NCI-H2081 treated with DMSO at 0.1 percent for 48 hours (cell line): ENCODE data around the gene TOR4A.

Experiments
- DNase-seq: peaks from one replicate; lab custom pipeline; 2025; lab: John Stamatoyannopoulos, UW

TOR4A gene

DNA sequence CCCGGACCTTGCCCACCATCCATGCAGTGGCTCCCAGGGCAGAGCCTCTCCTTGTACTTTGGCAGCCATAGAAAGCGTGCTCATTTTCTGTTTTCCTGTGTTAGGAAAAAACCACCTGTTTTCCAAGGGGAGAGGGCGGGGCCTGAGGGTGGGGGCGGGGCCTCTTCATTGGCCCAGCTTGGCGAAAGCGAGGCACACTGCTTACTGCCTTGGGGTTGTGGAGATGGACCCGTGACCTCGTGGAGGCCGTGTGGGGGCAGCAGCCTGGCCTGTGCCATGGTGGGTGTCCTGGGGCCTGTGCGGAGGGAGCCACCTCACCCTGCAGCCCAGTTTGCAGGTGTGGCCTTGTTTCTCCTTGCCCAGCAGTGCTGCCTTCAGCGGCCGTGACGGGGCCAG is 4.4 kb upstream of the TOR4A start:
- DNase-seq = no peak

DNA sequence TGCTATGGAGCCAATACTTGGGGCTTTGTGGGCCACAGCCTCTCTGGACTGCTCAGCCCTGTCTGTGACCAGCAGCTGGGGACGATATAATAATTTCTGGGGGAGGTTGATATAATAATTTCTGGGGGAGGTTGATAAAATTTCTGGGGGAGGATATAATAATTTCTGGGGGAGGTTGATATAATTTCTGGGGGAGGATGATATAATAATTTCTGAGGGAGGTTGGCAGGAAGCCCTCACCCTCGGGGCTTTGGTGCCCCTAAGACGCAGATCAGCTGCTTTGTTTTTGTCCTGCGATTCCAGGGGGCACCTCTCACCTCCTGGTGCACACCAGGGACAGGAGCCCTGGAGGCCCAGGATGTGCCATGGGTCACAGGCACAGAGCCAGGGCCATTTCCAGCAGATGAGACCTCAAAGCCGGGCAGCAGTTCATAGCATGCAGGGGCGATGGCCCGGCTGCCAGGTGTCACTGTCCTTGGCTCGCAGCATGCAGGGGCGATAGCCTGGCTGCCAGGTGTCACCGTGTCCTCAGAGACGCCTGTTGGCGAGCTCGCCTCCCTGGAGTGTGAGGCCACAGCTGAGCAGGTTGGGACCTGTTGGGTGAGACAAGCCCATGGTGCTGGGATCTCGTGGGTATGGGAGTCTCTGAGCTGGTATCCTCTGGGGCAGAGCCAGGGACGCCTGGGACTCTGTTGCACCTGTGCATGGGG is 3.8 kb upstream of the TOR4A start:
- no peak for DNase-seq

DNA sequence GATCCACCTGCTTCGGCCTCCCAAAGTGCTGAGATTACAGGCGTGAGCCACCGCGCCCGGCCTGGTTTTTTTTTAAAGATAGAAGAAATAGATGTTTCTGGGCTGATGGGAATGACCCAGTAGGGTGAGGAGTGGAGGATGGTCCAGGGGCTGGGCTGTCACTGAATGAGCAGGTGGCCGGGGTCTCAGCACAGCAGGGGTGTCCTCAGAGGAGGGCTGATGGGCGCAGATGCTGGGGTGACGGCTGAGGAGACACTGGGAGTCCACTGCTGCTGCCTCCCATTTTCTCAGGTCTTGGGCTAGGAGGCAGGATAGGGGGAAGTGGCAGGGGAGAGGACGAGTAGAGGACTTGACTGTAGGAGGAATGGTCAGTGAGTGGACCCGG is 2.3 kb upstream of the TOR4A start:
- no peak for DNase-seq

DNA sequence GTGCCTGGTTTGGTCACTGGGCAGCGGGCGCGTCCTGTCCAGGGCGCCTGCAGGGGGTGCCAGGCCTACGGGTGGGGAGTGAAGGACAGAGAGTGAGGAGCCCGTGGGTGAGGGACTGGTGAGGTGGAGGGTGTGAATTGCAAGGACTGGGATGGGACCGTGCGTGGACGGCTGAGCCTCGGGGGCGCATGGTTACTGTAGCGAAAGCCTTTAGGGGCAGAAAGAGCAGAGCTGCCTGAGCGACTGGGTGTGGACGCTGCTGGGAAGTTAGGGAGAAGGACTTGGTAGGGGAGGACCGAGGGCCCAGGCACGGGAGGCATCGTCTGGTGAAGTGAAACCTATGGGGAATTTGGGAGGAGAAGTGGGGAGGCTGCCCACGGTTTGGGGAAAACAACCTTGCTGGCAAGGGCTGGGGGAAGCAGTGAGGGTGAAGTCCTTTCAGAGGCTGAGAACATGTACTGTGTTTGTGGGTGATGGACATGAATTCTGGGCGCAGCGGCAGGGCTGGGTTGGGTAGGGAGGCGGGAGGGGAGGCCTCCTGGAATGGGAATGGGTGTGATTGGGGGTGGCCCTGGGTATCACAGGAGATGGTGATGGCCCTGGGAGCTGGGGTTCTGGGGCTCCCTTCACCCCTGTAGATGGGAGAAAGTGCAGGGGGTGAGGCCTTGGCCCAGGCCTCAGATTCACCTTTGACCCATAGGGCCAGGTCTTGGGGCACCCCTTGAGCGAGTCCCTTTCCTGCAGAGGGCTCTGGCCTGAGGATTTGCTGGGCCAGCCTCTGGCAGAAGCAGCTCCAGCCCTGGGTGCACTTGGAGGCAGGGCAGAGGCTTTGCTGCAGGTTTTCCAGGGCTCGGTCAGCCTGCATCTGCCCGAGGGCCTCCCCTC is 1.7 kb upstream of the TOR4A start:
- no peak for DNase-seq

DNA sequence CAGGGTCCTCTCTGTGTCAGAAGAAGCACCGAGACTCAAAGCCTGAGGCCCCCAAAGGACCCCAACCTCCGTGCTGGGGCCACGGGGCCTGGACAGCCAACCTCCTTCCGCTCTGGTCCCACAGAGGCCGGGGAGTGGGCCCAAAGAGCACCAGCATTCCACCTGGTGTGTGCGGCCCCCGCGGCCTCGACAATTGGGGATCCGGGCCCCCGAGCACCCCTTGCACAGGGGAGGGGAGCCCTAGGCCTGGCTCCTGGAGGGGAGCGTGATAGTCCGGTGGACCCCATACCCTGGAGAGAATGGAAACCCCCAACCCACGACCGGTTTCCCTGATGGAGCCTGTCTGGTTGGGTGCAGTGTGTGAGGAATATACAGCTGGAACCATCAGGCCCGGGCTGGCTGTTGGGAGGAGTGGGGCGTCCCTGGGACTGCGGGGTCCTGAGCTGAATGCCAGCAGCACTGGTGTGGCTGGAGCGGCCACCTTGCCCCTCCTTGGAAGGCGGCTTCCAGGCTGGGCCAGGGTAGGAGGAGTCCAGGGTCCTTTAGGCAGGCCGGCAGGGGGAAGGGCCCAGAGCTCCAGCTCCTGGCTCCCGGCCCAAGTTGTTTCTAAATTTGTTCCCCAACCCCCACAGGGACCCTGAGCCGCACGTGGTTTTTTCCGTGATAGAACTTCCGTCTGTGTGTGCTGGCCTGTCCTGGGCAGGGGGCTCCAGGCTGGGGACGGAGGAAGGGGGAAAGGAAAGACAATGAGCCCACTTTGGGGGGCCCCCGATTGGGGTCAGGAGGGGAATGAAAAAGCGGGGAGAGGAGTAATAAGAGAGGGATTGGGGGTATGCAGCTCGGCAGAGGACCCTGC is 825 bp upstream of the TOR4A start:
- DNase-seq = no peak

DNA sequence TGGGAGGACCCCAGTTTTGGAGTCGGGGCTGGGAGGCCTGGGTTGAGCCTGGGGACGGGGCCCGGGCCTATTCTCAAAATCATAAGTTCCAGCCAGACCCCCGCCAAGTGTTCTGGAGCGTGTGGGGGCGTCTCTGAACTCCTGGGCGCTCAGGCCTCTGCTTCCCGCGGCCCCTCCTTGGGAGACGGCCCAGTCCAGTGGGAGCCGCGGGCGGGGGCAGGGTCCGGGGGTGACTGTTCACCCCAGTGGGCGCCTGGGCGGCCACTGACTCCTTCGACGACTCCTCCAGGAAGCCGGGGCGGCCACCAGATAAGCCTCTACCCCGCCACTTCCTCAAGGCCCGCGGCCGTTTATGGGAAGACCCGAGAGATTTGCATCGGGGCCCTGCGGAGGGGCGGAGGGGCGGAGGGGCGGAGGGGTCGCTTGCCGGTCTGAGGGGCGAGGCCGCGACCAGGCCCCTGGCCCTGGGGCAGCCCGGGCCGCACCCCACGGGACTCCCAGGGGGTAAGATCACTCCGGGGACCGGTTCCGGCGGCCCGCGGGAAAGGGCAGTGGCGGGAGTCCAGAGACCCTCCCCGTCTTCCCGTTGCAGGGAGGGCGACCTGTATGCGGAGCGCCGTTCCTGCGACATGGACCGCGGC is 655 bp downstream of the TOR4A start:
- DNase-seq = no peak

DNA sequence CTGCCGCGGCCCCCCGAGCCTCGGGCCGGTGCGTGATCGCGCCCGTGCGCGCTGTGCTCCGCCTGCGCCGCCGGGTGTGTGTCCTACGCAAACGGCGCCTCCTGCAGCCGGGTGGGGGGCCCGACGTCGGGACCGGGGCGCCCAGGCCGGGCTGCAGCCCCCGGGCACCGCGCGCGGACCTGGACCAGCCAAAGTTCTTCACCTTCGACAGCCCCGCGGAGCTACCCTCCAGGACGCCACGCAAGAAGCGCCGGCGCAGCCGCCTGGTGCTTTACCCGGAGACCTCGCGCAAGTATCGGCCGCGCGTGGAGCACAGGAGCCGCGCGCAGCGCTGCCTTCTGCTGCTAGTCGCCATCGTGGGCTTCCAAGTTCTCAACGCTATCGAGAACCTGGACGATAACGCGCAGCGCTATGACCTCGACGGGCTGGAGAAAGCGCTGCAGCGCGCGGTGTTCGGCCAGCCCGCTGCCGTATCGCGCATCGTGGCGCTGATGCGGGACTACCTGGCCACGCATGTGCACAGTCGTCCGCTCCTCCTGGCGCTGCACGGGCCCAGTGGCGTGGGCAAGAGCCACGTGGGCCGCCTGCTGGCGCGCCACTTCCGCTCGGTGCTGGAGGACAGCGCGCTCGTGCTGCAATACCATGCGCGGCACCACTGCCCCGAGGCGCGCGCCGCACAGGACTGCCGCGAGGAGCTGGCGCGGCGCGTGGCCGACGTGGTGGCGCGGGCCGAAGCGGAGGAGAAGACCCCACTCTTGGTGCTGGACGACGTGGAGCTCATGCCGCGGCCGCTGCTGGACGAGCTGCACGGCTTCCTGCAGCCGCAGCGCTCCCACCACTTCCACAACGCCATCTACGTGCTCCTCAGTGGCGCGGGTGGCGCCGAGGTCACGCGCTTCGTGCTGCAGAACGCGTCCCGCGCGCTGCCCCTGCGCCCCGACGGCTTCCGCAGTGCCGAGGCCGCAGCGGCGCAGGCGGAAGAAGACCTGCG is 1.5 kb downstream of the TOR4A start:
- DNase-seq = no peak

DNA sequence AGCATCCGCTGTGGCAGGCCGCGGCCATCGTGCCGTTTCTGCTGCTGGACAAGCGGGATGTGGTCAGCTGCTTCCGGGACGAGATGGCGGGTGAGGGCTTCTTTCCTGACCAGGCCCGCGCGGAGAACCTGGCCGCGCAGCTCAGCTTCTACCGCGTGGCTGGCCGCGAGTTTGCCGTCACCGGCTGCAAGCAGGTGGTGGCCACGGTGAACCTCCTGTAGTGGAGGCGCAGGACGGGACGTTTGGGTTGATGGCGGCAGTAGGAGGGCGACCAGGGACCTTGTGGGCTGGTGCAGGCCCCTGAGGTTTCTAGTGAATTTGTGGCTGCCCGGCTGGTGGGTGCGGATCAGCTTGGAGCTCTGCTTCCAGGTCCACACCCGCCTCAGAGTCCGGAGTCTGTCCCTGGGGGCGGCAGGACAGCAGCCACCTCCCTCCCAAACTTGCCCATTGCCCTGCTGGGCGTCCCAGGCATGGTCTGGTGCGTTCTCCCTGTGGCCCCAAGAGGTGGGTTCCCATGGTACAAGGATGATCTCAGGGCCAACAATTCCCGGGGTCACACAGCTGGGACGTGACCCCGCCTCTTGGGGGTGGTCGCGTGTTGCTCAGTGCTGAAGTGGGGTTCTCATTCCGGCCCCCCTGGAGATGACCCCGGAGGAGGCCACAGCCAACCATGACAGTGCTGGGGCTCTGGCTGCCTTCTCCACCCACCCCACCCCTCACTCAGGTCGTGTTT is 2.4 kb downstream of the TOR4A start:
- no peak for DNase-seq

DNA sequence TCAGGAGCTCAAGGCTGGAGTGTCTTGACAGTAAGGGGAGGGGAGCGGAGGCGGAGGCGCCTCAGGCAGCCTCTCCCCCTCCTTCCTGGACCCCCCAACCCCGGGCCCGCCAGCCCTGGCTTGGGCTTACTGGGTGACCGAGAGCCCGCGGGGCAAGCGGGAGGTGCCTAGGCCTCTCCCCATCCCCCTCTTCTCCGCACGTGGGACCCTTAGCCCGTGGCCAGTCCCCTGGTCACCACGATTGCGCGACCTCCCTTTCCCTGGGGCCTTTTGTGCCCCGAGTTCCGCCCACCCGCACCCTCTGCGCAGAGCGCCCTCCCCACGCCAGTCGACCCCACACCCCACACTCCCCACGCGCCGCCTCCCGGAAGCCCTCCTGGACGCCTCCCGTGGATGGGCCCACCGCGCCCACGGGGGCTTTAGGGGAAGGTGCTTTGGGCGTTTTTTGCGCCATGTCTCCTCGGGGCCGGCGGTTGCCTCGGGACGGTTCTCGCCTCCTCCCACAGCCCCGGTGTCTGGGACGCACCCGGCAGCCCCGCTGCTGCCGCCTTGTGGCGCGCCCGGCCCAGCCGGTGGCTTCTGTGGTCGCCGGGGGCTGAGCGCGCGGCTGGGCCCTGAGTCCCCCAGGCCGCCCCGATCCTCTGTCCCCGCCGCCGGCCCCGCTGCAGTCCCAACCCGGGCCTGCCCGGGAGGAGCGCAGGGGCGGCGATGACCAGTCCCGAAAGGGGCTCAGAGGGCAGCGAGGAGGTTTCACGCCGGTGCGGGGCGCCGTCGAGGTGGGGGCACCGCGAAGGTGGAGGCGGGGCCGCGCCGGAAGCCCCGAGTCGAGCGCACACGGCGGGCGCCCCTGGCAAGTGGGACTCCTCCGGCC is 3.2 kb downstream of the TOR4A start:
- no peak for DNase-seq

DNA sequence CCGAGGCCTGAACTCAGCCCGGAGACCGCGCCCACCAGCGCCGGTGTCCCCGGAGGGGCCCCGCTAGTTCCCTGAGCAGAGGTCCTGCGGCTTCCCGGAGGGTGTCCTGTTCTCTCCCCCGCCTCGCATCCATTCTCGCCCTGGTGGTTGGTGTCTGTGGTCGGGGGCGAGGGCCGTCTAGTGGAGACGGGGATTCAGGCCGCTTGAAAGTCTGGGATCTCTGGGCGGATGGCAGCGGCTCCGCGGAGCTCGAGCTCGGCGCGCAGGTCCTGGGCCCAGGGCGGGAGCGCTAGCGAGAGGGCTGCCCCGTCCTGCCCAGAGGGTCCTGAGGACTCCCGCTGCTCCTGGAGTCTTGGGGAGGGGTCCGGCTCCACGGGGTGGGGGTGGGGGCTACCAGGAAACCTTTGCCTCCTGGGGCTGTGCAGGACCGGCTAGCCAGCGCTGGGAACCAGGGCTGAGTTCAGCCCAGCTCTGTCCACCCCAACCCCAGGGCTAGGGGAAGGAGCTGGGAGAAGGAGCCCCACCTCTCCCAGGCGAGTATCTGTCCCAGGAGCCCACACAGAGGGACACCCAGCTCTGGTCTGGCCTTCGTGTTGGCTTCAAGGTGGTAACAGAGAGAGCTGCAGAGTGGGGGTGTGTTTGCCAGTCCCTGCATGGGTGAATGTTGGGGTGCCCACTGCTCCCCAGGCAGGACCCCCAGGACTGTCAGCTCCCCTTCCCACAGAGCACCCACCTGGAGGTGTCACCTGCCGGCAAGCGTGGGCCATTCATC is 4.0 kb downstream of the TOR4A start:
- no peak for DNase-seq

DNA sequence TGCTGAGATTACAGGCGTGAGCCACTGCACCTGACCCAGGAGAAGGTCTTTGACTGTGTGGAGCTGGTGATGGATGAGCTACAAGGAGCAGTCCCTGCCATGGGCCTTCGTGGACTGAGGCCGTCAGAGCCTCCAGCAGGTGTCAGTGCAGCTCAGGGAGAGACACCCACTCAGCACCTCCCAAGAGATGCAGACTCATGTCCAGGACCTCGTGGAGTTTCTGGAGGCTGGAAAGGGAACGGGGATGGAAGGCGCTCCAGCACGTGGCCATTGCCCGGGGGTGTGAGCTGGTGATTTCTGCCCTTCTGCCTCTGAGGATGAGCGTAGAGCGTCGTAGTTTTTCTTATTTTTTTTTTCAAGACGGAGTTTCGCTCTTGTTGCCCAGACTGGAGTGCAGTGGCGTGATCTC is 9.5 kb downstream of the TOR4A start:
- no peak for DNase-seq

DNA sequence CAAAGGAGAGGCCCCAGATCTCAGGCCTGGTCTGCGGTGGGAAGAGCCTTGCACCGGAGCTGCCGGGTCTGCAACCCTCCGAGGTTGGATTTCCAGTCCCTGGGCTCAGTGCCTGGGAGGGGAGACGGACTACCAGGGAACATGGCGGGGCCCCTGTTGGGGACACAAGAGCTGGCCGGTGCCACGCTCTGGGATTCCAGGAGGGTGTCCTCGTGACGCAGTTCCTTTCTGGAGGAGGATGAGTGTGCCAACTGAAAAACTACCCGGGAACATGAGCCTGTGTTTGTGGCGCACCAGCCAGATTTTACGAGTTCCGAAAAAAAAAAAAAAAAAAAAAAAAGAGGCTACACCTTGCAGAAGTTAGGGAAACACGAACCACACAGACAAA is 15.6 kb downstream of the TOR4A start:
- no peak for DNase-seq

DNA sequence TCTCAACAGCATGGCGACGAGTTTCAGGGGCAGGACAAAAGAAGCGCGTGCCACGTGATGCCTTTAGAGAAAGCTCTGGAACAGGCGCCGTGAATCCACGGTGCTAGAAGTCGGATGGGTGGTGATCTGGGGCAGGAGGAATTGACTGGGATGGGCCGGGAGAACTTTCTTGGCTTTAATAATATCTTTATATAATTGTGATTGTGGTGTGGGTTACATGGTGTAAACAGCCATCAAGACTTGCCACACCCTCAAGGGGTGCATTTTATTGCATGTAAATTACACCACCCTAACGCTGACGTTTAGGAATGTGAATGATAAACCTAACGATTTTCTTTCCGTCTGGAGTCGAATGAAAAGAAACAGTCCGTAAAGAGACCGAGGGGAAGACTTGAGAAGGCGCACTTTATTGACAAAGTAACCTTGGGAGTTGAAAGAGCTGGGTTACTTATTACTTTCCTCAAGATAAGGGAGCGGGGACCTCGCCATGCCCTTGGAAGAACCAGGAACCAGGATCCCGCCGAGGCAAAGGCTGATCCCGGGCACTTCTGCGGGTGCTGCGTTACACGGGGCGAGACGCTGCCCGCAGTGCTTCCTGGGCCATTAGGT is 16.1 kb downstream of the TOR4A start:
- DNase-seq = no peak

DNA sequence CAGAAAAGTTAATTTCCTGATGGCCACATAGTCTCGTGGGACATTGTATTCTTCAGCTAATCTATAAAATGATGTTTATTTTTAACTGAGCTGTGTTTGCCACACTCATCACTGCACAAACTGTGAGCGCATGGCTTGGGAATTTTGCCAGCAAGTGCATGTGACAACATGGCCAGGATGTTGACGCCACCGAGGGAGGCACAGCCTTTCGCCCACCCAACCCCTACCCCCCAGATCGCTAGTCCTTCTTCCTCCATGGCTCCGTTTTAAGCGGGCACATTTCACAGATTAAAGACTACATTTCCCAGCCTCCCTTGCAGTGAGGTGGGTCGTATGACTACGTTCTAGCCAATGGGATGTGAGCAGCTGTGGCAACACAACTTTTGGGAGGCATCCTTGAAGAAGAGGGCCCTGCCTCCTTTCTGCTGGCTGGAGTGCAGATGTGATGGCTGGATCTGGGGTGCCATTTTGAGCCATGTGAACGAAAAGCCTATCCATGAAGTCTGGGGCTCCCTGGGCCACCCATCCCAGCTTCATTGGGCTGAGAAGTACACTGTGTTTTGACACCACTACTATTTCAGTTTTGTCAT is 16.7 kb downstream of the TOR4A start:
- no peak for DNase-seq

DNA sequence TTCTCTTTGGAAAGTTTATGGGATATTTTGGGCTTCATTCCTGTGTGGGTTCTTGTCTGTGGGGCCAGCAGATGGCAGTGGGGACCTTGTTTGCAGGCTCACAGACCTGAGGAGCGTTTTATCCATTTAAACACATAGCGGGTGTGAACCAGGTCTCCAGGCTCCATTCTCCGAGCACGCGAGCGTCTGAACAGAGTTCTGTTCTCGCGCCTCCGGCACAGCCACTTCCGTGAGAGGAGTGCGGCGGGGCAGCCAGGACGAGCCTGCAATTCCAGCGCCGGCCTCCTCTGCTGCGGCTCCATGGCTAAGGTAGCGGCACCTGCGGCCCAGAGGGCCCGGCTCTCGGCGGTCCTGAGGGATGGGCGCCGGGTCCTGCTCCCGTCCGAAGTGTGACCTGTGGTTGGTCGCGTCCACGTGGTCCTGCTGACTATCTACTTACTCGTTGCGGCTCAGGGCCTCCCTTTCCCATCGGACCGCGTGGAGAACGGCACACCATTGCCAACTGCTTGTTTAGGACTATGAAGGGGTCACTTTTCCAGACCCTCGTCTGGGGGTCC is 17.2 kb downstream of the TOR4A start:
- DNase-seq = no peak

DNA sequence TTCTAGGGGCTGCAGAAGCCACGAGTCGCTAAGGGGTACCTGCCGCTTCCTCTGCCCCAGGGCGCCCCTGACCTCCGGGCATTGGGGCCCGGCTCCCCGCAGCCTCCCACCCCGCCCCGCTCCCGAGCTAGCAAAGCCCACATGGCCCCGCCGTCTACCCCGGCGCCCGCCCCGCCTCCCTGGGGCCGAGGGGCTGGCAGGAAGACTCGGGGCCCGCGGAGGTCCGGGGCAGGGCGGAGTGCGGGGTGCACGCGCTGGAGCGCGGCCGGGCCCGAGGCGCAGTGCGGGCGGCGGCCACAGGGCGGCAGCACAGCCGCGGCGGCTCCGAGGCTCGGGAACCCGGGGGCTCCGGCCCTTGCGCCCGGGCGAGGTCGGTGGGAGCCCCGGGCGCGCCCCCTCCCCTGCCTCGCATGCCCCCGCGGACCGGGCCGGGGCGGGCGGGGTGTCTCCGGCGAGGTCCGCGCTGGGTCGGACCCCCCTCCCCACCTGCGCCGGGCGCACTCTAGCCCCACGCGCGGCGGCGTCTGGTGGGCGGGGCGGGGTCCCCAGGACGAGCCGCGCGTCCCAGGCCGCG is 17.8 kb downstream of the TOR4A start:
- DNase-seq = no peak
